ENCODE data around the gene PATJ. TPM values are rescaled to one million over a fixed set of nuclear protein-coding genes. Genes with fewer than 3 reads are reported as not detected.

The PATJ gene
- polyA plus RNA-seq, 4 donors = 39.4 to 44.0 (median 39.8) TPM

DNA sequence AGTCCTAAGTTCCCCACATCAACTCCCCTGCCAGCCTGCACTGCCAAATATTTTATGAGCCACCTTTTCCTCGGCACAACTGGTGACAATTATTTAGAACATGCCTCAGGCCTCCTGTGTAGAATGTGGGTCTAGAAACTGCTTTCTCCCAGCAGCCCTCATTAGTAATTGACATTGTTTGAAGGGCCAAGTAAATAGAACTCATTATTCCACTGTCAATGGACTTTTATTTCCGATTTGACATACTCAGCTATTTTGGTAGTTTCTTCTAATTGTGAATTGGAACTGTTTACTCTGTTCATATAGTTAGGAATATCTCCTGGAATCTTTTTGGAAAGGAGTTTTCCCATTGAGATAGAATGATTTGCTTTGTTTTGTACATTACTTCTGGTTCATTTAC is 283.6 kb downstream of the PATJ start:
- DNase-seq (ENCODE audit: low read depth in 4 of 4, low spot score in 3 of 4) = no peak

DNA sequence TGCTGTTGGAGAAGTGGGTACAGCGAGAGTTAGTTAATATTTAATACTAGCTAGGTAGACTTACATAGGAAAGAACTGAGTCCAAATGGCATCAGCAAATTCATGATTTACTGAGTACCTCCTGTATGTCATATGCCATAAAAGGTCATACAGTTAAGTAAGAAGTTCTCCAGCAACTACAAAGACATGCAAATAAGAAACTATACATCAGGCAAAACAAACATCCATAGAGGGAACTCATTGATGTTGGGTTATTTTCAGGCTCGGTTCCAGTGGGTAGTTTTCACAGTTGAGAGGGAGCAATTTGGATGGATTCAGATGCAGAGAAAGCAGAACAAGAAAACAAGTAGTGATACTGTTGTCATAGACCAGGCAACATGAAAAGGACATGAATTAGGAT is 287.4 kb downstream of the PATJ start:
- DNase-seq (ENCODE audit: low read depth in 4 of 4, low spot score in 3 of 4) = no peak

DNA sequence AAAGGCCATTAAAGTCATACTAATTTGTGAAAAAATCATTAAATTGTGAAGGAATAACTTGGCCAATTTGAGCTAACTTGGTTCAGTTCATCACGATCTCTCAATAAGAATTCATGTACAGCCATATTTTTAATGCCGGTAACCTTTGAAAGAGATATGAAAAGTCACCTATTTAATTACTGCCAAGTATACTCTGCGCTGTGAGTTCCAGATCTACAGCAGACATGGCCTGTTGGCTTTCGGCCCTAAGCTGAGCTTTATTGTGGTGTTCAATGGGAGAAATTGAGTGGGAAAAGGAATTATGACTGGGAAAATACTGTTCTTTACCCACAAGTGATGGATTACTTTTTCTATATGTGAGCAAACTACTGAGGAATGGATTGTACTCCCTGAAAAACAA is 292.5 kb downstream of the PATJ start:
- DNase-seq (ENCODE audit: low read depth in 4 of 4, low spot score in 3 of 4) = no peak

- no peak for DNase-seq (ENCODE audit: low read depth in 4 of 4, low spot score in 3 of 4)
These were observed 295.0 kb downstream of the PATJ start for GRCh38 chr1:62037274-62037673.

GRCh38 chr1:62038594-62039284 is 296.5 kb downstream of the PATJ start:
- DNase-seq (ENCODE audit: low read depth in 4 of 4, low spot score in 3 of 4) = no peak

GRCh38 chr1:62040450-62040849 is 298.2 kb downstream of the PATJ start:
- DNase-seq (ENCODE audit: low read depth in 4 of 4, low spot score in 3 of 4) = no peak

DNA sequence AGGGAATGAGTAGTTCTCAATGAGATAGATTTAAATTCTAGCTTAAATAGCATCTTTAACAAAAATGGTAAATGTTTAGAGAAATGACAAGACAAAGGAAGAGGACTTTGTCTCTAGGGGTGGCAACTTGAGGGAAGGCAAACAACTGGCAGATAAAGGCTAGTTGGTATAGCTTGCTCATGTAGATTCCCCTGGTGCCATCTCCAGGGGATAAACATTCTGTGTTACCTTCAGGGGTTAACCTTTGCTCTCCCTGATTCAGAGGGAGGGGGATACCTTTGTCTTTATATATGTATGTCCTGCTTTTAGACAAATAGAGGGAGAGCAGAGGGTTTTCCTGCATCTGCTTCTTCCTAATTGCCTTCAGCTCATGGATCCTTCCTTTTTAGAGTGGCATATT is 298.7 kb downstream of the PATJ start:
- no peak for DNase-seq (ENCODE audit: low read depth in 4 of 4, low spot score in 3 of 4)

GRCh38 chr1:62043154-62043553 is 300.9 kb downstream of the PATJ start:
- DNase-seq (ENCODE audit: low read depth in 4 of 4, low spot score in 3 of 4) = no peak

DNA sequence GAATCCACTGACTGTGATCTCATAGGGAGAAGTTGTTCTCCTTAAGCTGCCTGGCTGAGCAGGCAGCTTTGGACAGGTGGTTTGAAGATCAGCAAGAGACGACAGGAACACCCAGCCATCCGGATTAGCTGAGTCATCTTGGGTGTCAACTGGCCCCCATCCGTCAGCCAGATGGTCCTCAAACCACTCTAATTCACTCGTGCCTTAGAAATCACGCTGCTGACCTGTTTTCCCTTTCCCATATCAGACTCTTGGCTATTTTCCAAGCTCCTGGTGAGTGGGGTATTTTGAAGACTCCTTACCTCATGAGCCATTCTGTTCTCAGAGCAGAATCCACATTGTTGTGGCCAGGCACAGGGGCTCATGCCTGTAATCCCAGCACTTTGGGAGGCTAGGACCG is 303.3 kb downstream of the PATJ start:
- no peak for DNase-seq (ENCODE audit: low read depth in 4 of 4, low spot score in 3 of 4)

GRCh38 chr1:62046927-62047326 is 304.6 kb downstream of the PATJ start:
- DNase-seq (ENCODE audit: low read depth in 4 of 4, low spot score in 3 of 4) = no peak

DNA sequence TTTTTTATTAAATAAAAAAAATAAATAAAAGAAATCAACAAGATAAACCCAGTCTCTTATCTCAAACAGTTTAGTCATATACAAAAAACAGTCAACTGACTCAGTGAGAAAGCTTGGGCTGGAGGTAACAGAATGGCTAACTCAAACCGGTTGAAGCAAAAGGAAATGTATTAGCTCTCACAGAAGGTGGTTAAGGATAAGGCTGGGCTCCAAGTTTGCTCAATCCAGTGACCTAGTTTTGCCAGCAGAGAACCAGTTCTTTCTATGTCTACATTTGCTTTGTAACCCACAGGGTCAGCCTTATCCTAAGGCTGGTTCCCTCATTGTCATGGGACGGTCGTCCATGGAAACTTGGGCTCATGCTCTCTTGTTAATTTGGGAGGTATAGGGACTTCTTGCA is 307.9 kb downstream of the PATJ start:
- no peak for DNase-seq (ENCODE audit: low read depth in 4 of 4, low spot score in 3 of 4)

- no peak for DNase-seq (ENCODE audit: low read depth in 4 of 4, low spot score in 3 of 4)
These were observed 310.7 kb downstream of the PATJ start for GRCh38 chr1:62052946-62053345.

DNA sequence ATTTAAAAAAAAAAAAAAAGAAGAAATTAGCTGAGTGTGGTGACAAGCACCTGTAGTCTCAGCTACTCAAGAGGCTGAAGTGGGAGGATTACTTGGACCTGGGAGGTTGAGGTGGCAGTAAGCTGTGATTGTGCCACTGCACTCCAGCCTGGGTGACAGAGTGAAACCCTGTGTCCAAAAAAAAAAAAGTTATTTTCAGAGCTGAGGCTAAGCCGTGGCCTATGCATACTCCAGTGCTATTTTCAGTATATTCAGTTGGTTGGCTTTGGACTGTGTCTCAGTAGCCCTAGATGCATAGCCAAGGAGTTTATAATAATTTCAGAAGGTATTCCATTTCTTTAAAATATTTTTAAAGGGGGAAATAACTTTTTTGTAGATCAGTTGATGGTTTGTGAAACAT is 311.9 kb downstream of the PATJ start:
- DNase-seq (ENCODE audit: low read depth in 4 of 4, low spot score in 3 of 4) = no peak

- DNase-seq (ENCODE audit: low read depth in 4 of 4, low spot score in 3 of 4) = no peak
These were observed 314.9 kb downstream of the PATJ start for GRCh38 chr1:62057230-62057629.

DNA sequence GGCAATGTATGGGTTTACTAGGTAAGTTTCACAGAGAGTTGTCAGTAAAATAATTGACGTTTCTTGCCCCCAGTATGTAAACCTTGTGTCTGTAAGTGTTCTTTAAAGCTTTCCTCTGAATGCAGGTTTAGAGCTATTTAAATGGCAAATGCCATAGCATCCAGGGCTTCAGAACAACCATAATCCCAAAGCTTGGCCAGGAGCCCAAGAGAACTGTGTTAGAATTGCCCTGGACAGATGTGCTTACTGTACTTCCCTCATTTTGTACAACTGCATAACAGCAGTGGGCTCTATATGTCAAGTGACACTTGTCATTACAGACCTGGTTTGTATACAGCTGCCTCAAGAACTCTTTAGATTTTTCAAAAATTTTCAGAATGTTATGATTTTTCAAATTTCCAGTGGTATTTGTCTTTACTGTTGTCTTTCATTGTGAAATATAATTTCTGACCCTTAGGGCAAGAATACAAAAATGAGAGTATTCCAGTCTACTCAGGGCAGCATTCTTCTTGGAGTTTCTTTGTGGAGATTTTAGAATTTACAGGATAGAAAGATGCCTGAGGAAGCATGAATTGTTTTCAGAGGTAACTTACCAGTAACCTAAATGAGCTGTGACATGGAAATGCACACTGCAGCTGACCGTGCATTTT is 315.5 kb downstream of the PATJ start:
- no peak for DNase-seq (ENCODE audit: low read depth in 4 of 4, low spot score in 3 of 4)

DNA sequence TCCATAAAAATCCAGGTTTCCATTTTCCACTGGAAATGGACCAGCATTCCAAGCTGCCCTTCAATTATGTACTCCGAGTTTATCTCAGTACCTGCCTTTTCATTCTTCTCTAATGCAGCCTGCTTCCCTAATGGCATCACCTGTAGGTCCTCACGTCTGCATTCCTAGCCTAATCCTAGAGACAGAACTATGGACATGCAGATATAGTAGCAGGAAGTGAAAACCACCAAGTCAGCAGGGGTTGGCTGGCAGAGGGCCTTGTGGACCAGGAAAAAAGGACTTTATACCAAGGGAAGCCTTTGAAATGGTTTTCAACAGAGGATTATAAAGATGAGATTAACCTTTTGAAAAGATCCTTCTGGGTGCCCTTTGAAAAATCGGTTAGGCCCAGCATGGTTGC is 316.7 kb downstream of the PATJ start:
- no peak for DNase-seq (ENCODE audit: low read depth in 4 of 4, low spot score in 3 of 4)

GRCh38 chr1:62062087-62062486 is 319.8 kb downstream of the PATJ start:
- DNase-seq (ENCODE audit: low read depth in 4 of 4, low spot score in 3 of 4) = no peak

GRCh38 chr1:62064829-62065407 is 322.6 kb downstream of the PATJ start:
- DNase-seq (ENCODE audit: low read depth in 4 of 4, low spot score in 3 of 4) = no peak

DNA sequence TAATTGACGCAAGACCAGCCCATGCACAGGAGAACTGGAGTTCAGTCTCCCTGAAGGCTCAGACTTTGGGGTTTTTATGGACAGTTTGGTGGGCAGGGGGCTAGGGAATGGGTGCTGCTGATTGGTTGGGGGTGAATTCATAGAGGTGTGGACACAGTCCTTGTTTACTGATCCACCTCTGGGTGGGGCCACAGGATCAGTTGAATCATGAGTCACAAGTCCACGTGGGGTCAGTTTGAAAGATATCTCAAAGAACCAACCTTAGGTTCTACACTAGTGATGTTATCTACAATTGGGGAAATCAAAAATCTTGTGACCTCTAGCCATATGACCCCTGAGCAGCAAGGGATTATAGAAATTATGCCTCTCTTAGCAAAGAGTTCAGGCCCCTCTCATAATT is 324.4 kb downstream of the PATJ start:
- DNase-seq (ENCODE audit: low read depth in 4 of 4, low spot score in 3 of 4) = no peak

DNA sequence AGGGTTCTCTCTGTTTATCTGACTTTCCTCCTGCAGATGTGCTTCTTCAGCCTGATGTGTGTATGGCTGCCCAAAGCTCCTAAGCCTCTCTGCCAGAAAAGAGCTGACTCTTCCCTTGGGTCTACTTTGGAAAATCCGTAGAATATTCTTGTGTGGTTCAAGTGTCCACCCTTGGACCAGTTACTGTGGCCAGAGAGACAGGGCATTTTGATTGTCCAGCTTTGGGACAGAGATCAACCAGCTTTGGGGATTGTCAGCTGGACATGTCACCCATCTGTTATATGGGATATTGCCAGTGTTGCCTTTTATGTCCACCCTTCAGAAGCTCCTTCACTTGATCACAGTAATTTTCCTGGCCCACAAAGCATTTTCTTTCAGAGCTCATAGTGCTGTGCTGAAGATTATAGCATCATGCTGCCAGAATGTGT is 326.1 kb downstream of the PATJ start:
- DNase-seq (ENCODE audit: low read depth in 4 of 4, low spot score in 3 of 4) = no peak

- no peak for DNase-seq (ENCODE audit: low read depth in 4 of 4, low spot score in 3 of 4)
These were observed 326.7 kb downstream of the PATJ start for GRCh38 chr1:62068978-62069377.

DNA sequence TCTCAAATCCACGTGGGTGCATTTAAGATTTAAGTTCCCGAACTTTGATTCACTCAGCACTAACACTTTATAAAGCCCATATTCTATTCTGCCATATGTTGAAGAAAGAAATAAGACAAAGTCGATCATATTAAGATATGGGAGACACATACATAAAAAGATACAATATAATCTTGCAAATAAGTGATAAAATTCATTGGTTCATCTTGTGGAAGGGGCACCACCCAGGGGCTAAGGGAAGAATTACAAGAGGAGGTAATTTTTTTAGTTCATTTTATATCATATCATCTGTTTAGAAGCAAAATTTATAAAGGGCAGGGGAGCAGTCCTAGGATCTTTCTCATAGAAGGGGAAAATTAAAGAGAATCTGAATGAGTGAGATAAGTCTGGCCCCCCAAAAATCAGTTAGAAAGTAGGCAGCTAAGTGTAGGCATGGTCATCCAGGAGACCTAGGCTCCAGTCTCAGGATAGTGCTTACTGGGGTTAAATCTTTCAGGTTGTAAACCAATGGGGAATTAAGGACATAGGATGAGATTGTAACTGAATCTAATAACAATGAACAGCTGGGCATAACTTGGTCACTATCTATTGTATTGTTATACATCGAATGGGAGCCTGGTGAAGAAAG is 328.2 kb downstream of the PATJ start:
- no peak for DNase-seq (ENCODE audit: low read depth in 4 of 4, low spot score in 3 of 4)
